HG03378 (cell line): ENCODE results near the gene ACBD6.
"Not testable (repeated sequence)": the region's sequence is repeated elsewhere in the genome, so short reads cannot be mapped to it uniquely, and the experiment has no call there.

Experiments used
- ATAC-seq: cut with Tn5 transposase; IDR thresholded peaks from one replicate; pipeline ENCODE4 v1.9.1; 2021; ENCODE audit warnings: mild to moderate bottlenecking, moderate library complexity; ENCODE audit not compliant: unreplicated experiment

Gene ACBD6

GRCh38 chr1:180502361-180503279 lies at the start of gene ACBD6:
ACBD6 (minus strand) TSS chr1:180502577; CDS start chr1:180502266, 311 bp downstream.
- peak; percentile 80 for ATAC-seq

GRCh38 chr1:180551997-180552396 lies 49.6 kb upstream of the ACBD6 start:
- ATAC-seq: no peak

- no peak for ATAC-seq
These were observed 47.9 kb upstream of the ACBD6 start for GRCh38 chr1:180550241-180550640.

DNA sequence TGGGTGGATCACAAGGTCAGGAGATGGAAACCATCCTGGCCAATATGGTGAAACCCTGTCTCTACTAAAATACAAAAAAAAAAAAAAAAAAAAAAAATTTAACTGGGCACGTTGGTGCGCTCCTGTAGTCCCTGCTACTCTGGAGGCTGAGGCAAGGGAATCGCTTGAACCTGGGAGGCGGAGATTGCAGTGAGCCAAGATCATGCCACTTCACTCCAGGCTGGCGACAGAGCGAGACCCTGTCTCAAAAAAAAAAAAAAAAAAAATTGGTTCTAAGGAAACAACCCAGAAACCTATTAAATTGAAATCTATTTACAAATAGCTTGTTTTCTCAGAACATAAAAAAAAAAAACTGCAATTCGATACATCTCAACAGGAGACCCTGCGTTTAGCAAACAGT lies 47.4 kb upstream of the ACBD6 start:
- not testable (repeated sequence) for ATAC-seq

GRCh38 chr1:180548686-180549317 lies 46.4 kb upstream of the ACBD6 start:
- no peak for ATAC-seq

- no peak for ATAC-seq
These were observed 43.6 kb upstream of the ACBD6 start for GRCh38 chr1:180545991-180546390.

DNA sequence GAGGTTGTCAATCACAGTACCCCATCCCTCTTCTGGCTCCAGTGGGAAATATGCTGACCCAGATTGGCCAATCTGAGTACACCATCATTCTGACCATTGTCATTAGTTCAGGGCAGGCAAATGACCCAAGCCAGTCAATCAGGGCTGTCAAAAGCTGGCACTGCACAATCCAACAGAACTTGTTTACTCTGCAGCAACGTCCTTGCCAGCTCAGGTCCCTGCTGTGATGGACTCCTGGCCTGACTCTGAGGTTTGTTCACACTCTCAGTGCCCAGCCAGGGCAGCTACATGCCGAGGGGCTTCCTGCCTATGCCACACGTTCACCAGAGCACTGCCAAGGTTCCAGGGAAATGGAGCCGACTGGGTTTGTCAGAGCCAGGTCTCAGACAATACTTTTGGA lies 41.7 kb upstream of the ACBD6 start:
- ATAC-seq: no peak

- no peak for ATAC-seq
These were observed 40.4 kb upstream of the ACBD6 start for GRCh38 chr1:180542838-180543145.

DNA sequence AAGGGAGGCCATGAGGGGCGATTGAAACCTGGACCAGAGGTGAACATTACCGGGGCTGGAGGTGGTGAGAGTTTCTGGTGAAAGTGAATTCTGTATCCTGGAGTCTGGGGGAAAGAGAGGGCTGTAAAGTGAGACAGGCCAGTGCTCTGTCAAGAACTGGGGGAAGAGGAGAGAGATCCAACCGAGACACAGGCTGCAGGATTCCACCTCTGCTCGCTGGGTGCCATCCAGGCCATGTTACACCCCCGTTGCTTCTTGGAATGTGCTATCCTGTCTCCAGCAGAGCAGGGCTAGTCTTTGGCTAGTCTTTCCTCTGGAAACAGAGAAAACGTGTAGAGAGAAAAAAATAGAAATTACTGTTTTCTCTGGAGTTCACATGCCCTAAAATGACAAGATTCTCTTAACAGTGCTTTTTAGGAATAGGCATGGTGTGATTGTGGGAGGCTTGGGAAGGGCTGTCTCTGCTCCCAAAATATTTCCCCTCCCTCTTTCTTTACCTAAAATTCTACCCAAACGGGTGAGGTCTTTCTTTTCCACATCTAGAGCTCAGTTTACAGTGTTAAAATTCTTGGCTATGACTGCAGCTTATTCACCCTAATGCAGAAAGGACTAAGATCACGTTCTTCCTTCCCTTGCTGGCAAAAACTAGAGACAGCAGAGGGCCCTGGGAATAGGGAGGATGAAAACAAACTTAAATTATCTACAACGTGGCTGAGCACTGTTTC lies 39.9 kb upstream of the ACBD6 start:
- no peak for ATAC-seq

DNA sequence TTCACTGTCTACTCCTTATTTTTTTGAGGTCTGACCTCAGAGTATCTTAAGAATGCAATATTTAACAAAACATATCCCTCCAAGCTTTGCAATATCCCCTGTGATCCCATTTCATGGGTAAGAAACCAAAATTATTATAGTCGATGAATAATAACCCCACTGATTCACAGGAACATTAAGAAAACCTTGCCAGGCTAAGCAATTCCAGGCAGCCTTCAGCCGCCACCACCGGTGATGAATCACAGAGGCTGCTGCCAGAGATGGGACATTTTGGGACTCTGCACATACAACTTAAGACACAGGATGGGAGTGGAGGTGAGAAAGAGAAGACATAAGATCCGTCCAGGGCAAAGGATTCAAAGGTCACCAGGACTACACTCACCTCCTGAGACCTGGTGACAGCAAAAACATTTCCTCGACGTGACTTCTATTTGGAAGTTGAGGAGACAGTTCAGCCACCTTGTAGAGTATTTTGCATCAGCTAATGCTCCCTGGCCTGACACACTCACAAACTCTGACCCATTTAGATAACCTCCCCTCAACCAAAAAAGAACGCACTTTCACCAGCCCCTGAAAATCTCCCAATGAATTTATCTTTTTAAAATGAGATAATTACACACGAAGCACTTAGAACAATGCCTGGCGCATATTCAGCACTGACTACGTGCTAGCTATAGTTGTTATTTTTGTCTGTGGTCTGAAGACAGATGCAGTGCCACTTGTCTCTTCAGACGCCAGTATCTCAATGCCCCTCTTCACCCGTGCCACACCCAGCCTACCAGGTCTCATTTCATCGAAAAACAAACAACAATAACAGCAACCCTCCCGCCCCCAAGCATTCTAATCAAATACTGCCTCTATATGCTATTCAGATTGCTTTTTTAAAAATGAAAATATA lies 38.6 kb upstream of the ACBD6 start:
- no peak for ATAC-seq

GRCh38 chr1:180539136-180539535 lies 36.8 kb upstream of the ACBD6 start:
- ATAC-seq: no peak

- ATAC-seq: no peak
These were observed 34.5 kb upstream of the ACBD6 start for GRCh38 chr1:180536821-180537372.

GRCh38 chr1:180535418-180535999 lies 33.1 kb upstream of the ACBD6 start:
- ATAC-seq: no peak

- no peak for ATAC-seq
These were observed 31.8 kb upstream of the ACBD6 start for GRCh38 chr1:180534214-180534613.

DNA sequence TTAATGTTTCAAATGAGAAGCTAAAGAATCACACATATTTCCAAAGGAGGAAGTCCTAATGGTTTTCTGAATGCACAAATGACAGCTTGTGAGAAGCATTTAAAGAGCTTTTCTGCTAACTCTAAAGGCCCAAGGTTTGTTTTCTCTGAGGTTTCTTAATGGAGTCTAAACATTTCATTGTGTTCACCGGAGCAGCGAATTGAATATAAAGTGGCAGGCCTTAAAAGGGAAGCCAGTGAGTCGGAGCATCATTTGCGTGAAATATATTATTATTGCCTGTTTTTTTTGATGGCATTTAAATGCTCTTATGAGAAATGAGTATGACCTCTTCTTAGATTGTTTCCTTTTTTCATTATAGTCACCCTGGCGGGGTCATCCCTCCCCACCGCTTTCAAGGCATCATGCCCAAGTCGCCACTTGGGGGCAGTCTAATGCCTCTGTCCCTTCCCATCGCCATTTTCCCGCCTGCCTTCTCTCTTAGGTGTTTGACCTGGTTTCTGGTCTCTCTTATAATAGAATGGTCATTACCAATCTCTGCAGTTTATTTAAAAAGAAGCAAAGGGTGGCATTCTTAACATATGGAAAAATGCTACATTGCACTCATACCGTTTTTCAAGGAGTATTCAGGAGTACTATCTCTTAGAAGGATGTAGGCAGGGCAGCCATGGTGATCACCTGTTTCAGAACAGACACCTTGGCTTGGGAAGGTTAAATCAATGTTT lies 31.1 kb upstream of the ACBD6 start:
- peak; percentile 64 for ATAC-seq

DNA sequence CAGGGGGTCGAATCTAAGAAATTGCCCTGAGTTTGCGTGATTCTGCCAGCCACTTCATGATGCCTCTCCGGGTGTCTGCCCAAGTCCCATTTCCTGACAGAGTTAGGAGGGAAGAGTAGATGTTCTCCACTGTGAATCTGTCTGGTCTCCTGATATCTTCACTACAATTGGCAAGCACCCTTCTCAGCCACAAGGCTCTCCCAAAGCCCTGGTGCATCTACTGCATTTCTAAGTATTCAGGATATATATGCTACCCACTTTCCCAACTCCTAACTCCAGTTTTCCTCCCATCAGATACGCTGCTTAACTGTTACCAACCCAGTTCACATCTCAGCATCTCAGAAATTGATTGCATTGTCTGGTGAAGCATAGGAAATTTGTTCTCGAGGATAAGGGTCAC lies 30.5 kb upstream of the ACBD6 start:
- ATAC-seq: no peak

DNA sequence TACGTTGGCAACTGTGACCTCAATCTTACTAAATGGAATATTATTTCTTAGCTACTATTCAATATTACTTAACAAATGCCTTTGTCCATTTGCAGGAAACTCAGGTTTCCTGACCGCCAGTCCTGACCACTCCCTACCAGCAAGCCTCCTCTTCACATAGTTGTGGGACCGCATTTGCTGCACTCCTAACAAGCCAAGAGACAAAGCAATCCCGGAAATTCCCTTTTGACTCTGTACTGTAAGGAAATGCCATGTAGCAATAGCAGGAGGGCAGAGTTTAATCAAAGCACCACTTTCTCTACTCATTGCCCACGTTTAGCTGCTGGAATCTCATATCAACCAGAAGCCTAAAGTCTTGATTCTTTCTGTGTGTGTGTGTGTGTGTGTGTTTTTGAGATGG lies 28.1 kb upstream of the ACBD6 start:
- no peak for ATAC-seq

GRCh38 chr1:180528868-180529470 lies 26.6 kb upstream of the ACBD6 start:
- ATAC-seq: no peak

DNA sequence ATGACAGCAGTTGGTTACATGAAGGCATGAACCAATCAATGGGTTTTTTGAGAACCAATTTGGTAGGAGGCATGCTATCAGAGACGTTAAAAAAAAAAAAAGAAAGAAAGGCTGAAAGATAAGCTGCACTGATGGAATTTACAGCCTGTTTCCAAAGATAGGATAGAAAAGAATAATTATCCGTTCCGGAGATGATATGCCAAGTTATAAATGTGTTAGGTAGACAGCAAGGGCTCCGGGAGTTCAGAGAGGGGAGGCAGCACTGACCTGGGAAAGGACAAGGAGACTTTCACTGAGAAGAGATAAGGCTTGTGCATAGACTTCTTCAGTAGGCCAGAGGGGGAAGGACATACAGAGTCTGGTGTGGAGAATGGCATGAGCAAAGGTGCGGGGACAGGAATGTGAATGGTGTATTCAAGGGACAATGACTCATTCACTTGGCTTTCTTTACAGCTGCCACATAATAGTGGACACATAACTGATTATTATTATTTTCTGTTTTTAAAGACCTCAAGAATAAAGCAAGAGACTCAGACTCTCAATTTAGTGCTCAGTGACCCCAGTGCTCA lies 24.8 kb upstream of the ACBD6 start:
- ATAC-seq: no peak
